Smooth muscle cell (in vitro differentiated cells): ENCODE results near the gene MVD. TPM values are rescaled to one million over a fixed set of nuclear protein-coding genes. Genes with fewer than 3 reads are reported as not detected.

Source experiments
- DNase-seq: peaks from one replicate; lab custom pipeline; 2025; ENCODE audit not compliant: unreplicated experiment; lab: John Stamatoyannopoulos, UW
- H2AFZ ChIP-seq: fragments of 200-600 bp; sonication (generic); 2 replicates; pipeline ENCODE4 v1.6.0; 2016; ENCODE audit warnings: antibody characterized with exemption, low read depth, mild to moderate bottlenecking
- H3F3A ChIP-seq: fragments of 200-600 bp; sonication (generic); 2 replicates; pipeline ENCODE4 v1.6.0; 2017; ENCODE audit warnings: antibody characterized with exemption, low read depth
- H3K27ac ChIP-seq: fragments of 200-600 bp; sonication (generic); 2 replicates; pipeline ENCODE4 v1.5.1; 2016; ENCODE audit warnings: low read depth, mild to moderate bottlenecking
- H3K27me3 ChIP-seq: fragments of 200-600 bp; sonication (generic); 2 replicates; pipeline ENCODE4 v1.6.1; 2016; ENCODE audit warnings: low read depth, mild to moderate bottlenecking
- H3K36me3 ChIP-seq: fragments of 200-600 bp; sonication (generic); 2 replicates; pipeline ENCODE4 v1.5.1; 2016; ENCODE audit warnings: low read depth
- H3K4me1 ChIP-seq: fragments of 200-600 bp; sonication (generic); 2 replicates; pipeline ENCODE4 v1.5.1; 2016; ENCODE audit warnings: low read depth
- H3K4me2 ChIP-seq: fragments of 200-600 bp; sonication (generic); 2 replicates; pipeline ENCODE4 v1.6.0; 2016; ENCODE audit warnings: mild to moderate bottlenecking
- H3K4me3 ChIP-seq: fragments of 200-600 bp; sonication (generic); 2 replicates; pipeline ENCODE4 v1.5.1; 2016; ENCODE audit warnings: mild to moderate bottlenecking
- H3K79me2 ChIP-seq: fragments of 200-600 bp; sonication (generic); 2 replicates; pipeline ENCODE4 v1.6.0; 2016; ENCODE audit warnings: low read depth, mild to moderate bottlenecking
- H3K9ac ChIP-seq: fragments of 200-600 bp; sonication (generic); 2 replicates; pipeline ENCODE4 v1.6.0; 2016; ENCODE audit warnings: low read depth
- H3K9me3 ChIP-seq: fragments of 200-600 bp; sonication (generic); replicated peaks from 2 replicates; pipeline ENCODE4 v1.5.1; 2016; ENCODE audit warnings: low read depth
- H4K20me1 ChIP-seq: fragments of 200-600 bp; sonication (generic); 2 replicates; pipeline ENCODE4 v1.6.0; 2016; ENCODE audit warnings: low read depth
- WGBS: methylation state at CpG from one replicate; pipeline ENCODE4 v1.1.7; 2016; ENCODE audit warnings: low lambda C conversion rate; 5-methylcytosine and 5-hydroxymethylcytosine counted together
- polyA plus RNA-seq: library from polyadenylated mRNA; unstranded; fragments of >200 nt; fragmentation: Nextera tagmentation; extraction: Ambion mirVana; gene quantifications from 2 replicates; pipeline ENCODE4 v1.2.1, GENCODE V29; 2016
- total RNA-seq: library from RNA; depleted of rRNA; stranded (reverse); fragments of >200 nt; gene quantifications from 2 replicates; pipeline ENCODE4 v1.2.3, GENCODE V29; 2014
- TF ChIP-seq, protein P1 (sequence below): fragments of 200-600 bp; sonication (generic); IDR thresholded peaks from 2 replicates; pipeline ENCODE4 v1.5.1; 2017; ENCODE audit warnings: borderline replicate concordance, mild to moderate bottlenecking, antibody characterized with exemption; ENCODE audit not compliant: insufficient read depth, poor library complexity, severe bottlenecking

MVD gene
- total and polyA plus RNA-seq, 2 experiments from 2014 or later, result 46.1 to 113 TPM

- 92% methylated on average over 26 of the region's 26 CpGs for WGBS
- no peak overlapping the region for H3K4me2 ChIP-seq
- H3K9ac ChIP-seq, result no peak overlapping the region
These were observed 29.2 kb upstream of the MVD start for GRCh38 chr16:88691924-88692560.

DNA sequence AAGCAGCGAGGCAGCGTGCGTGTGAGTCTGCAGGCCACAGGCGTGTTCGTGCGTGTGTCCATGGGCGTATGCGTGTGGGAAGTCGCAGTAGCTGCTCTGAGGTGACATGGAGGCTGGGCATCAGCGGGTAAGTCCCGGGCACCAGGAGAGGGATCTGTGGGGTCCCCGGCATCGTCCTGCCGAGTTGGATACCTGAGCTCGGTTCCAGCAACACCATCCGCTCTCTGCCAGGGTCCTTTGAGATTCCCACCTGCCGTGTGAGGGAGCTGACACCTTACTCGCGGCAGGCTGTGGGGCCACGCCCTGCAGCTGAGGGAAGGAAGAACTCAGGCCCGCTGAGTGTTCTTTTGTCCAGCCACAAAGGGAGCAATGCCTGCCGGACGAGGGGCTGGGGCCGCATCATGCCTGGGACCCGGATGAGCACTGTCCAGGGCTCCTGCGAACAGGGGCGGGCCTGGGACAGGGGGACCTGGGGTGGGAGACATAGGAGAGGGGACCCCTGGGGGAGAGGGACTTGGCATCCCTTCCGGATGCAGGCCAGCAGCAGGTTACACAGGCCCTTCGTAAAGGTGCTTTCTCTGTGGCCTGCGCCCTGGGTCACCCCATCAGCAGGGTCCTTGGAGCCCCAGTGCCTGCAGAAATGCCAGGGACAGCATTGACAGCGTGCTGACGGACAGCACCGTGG lies 28.4 kb upstream of the MVD start:
- no peaks in the 10 kb centered on the region for H3K36me3 ChIP-seq
- H3K9ac ChIP-seq, result no peak overlapping the region
- H2AFZ ChIP-seq, result no peak overlapping the region
- no peak overlapping the region for H3K4me2 ChIP-seq
- no peak for DNase-seq
- 91% methylated on average over 32 of the region's 33 CpGs for WGBS
- no peaks in the 10 kb centered on the region for H3K79me2 ChIP-seq
- H3K9me3 ChIP-seq, result no peaks in the 10 kb centered on the region
- H3F3A ChIP-seq, result no peaks in the 10 kb centered on the region
- TF ChIP-seq, protein P1, sequence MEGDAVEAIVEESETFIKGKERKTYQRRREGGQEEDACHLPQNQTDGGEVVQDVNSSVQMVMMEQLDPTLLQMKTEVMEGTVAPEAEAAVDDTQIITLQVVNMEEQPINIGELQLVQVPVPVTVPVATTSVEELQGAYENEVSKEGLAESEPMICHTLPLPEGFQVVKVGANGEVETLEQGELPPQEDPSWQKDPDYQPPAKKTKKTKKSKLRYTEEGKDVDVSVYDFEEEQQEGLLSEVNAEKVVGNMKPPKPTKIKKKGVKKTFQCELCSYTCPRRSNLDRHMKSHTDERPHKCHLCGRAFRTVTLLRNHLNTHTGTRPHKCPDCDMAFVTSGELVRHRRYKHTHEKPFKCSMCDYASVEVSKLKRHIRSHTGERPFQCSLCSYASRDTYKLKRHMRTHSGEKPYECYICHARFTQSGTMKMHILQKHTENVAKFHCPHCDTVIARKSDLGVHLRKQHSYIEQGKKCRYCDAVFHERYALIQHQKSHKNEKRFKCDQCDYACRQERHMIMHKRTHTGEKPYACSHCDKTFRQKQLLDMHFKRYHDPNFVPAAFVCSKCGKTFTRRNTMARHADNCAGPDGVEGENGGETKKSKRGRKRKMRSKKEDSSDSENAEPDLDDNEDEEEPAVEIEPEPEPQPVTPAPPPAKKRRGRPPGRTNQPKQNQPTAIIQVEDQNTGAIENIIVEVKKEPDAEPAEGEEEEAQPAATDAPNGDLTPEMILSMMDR, result no peak
- no peaks in the 10 kb centered on the region for H4K20me1 ChIP-seq
- peaks cover 11% of the 10 kb centered on the region for H3K27me3 ChIP-seq
- H3K4me1 ChIP-seq, result peaks cover 5% of the 10 kb centered on the region
- H3K27ac ChIP-seq, result no peak overlapping the region
- no peak overlapping the region for H3K4me3 ChIP-seq

More at GRCh38 chr16:88691924-88692560, 29.2 kb upstream of the MVD start:
- DNase-seq, result no peak
- Histone ChIP-seq H3K4me3 (no peak overlapping the region), H3K79me2 (no peaks in the 10 kb centered on the region), H3K27me3 (peaks cover 11% of the 10 kb centered on the region), H4K20me1 (no peaks in the 10 kb centered on the region), H3K27ac (no peak overlapping the region), H2AFZ (no peak overlapping the region), H3F3A (no peaks in the 10 kb centered on the region), H3K9me3 (no peaks in the 10 kb centered on the region), H3K4me1 (peaks cover 5% of the 10 kb centered on the region), H3K36me3 (no peaks in the 10 kb centered on the region)
- TF ChIP-seq, protein P1, result no peak

GRCh38 chr16:88690341-88691128 lies 27.6 kb upstream of the MVD start:
- Histone ChIP-seq H3F3A (no peaks in the 10 kb centered on the region), H3K4me1 (peaks cover 10% of the 10 kb centered on the region), H3K4me2 (no peak overlapping the region), H3K9ac (no peak overlapping the region), H2AFZ (no peak overlapping the region), H3K79me2 (no peaks in the 10 kb centered on the region), H3K36me3 (no peaks in the 10 kb centered on the region), H3K27me3 (peaks cover 19% of the 10 kb centered on the region), H3K27ac (no peak overlapping the region), H3K4me3 (no peak overlapping the region), H3K9me3 (no peaks in the 10 kb centered on the region), H4K20me1 (no peaks in the 10 kb centered on the region)
- TF ChIP-seq, protein P1, result no peak
- 88% methylated on average over 19 of the region's 21 CpGs for WGBS
- DNase-seq, result no peak
